K562 (cell line): ENCODE results near the gene IRF2. TPM values are rescaled to one million over a fixed set of nuclear protein-coding genes. Genes with fewer than 3 reads are reported as not detected.
A peak's percentile ranks its signal among the peaks of the same experiment; 100 is the strongest.

Experiments
- ATAC-seq: fragments of 200-7000 bp; cut with Tn5 transposase; 3 replicates; pipeline ENCODE4 v1.9.1; 2020; ENCODE audit warnings: moderate library complexity
- BruUV-seq: library from RNA; stranded (reverse); fragments of 400-500 nt; replicated peaks from 2 replicates; lab custom pipeline; 2021; lab: Mats Ljungman, UMichigan
- CTCF ChIA-PET: fragments of 300-600 bp; formaldehyde crosslinking; extraction: SDS; loops from one replicate; lab custom pipeline; 2021; ENCODE audit warnings: low intra/inter-chr PET ratio; lab: Yijun Ruan, JAX
- POLR2A ChIA-PET: fragments of 300-600, 350-650 bp; sonication (Branson Sonifier 250); formaldehyde crosslinking; extraction: SDS; loops from one replicate; lab custom pipeline; 2021; ENCODE audit warnings: antibody characterized with exemption, inconsistent platforms; lab: Yijun Ruan, JAX
- DNase-seq, 4 experiments: peaks; one replicate each; pipeline versions ENCODE4 v3.0.0 to v3.0.0-alpha.2; 2011 to 2018; ENCODE audit warnings: low spot score in 3 of 4, mixed read lengths in 3 of 4; ENCODE audit errors: extremely low read depth in 1 of 4
- FAIRE-seq: peaks from 2 replicates; lab custom pipeline; 2011; peaks lifted over from hg19 to GRCh38; lab: Jason Lieb, UNC
- H2AFZ ChIP-seq: 2 replicates; pipeline ENCODE4 v1.6.0; 2011; ENCODE audit warnings: low read depth, low read length, control low read depth, inconsistent platforms
- H3K27ac ChIP-seq: fragments of 200-600 bp; 3 replicates; pipeline ENCODE4 v1.8.0; 2011; ENCODE audit warnings: low read depth, mild to moderate bottlenecking, control low read depth, inconsistent platforms, low read length, moderate library complexity, mixed read lengths; ENCODE audit errors: extremely low read depth
- H3K27me3 ChIP-seq, 2 experiments: fragments of 300-600 bp in 1 of 2; 2 replicates in 1 of 2; 3 replicates in 1 of 2; pipeline versions ENCODE4 v1.6.0 to v1.8.0; 2011; ENCODE audit warnings: inconsistent platforms in 2 of 2, low read length in 2 of 2, mild to moderate bottlenecking in 1 of 2, mixed read lengths in 1 of 2, moderate library complexity in 1 of 2; ENCODE audit not compliant: control insufficient read depth in 2 of 2, insufficient read depth in 2 of 2
- H3K36me3 ChIP-seq: fragments of 300-600 bp; 3 replicates; pipeline ENCODE4 v1.8.0; 2011; ENCODE audit warnings: mild to moderate bottlenecking, low read length, inconsistent platforms; ENCODE audit not compliant: control insufficient read depth, insufficient read depth
- H3K4me1 ChIP-seq, 2 experiments: fragments of 200-600 bp in 1 of 2; replicated peaks in 1 of 2; 2 replicates in 1 of 2; 3 replicates in 1 of 2; pipeline versions ENCODE4 v1.5.1 to v1.8.0; 2011; ENCODE audit warnings: inconsistent platforms in 2 of 2, low read length in 2 of 2, mild to moderate bottlenecking in 1 of 2, mixed read lengths in 1 of 2, moderate library complexity in 1 of 2; ENCODE audit not compliant: control insufficient read depth in 2 of 2, insufficient read depth in 2 of 2
- H3K4me2 ChIP-seq: 2 replicates; pipeline ENCODE4 v1.6.1; 2011; ENCODE audit warnings: low read length, control low read depth, inconsistent platforms, mixed read lengths; ENCODE audit not compliant: insufficient read depth
- H3K4me3 ChIP-seq: fragments of 200-600 bp; sonication (generic), shearing (Covaris generic); 2 replicates; pipeline ENCODE4 v1.5.1; 2016; ENCODE audit warnings: control low read depth, inconsistent platforms
- H3K79me2 ChIP-seq: fragments of 200-600 bp; 3 replicates; pipeline ENCODE4 v1.8.0; 2011; ENCODE audit warnings: low read length, inconsistent platforms; ENCODE audit not compliant: control insufficient read depth, insufficient read depth
- H3K9ac ChIP-seq, 2 experiments: 2 replicates each; pipeline versions ENCODE4 v1.6.0 to v1.6.1; 2011; ENCODE audit warnings: low read depth in 2 of 2, low read length in 2 of 2, control low read depth in 1 of 2, inconsistent platforms in 1 of 2, mild to moderate bottlenecking in 1 of 2, mixed read lengths in 1 of 2; ENCODE audit not compliant: insufficient read depth in 1 of 2
- H3K9me1 ChIP-seq: one replicate; pipeline ENCODE4 v1.6.0; 2011; ENCODE audit warnings: inconsistent platforms, mild to moderate bottlenecking, low read length, moderate library complexity; ENCODE audit not compliant: control insufficient read depth, insufficient read depth
- H3K9me3 ChIP-seq: replicated peaks from 2 replicates; pipeline ENCODE4 v1.5.1; 2011; ENCODE audit warnings: low read depth, low read length, inconsistent platforms; ENCODE audit not compliant: control insufficient read depth, insufficient read depth
- H4K20me1 ChIP-seq: replicated peaks from 2 replicates; pipeline ENCODE4 v1.6.1; 2011; ENCODE audit warnings: low read length, inconsistent platforms, mixed read lengths; ENCODE audit not compliant: control insufficient read depth, insufficient read depth
- AFF4 ChIP-seq: sonication (generic); formaldehyde crosslinking; IDR thresholded peaks from 2 replicates; pipeline ENCODE4 v1.8.0; 2023; ENCODE audit warnings: mild to moderate bottlenecking, missing genetic modification reagents
- in situ Hi-C: fragments of 300-500 bp; cut with MboI; formaldehyde crosslinking; loops from 4 replicates; pipeline ENCODE4 v1.15.0; 2018; ENCODE audit warnings: inconsistent platforms, mixed read lengths
- intact Hi-C: fragments of 100-400 bp; cut with micrococcal nuclease; formaldehyde crosslinking; loops from 2 replicates; pipeline ENCODE4 v1.14.2; 2022
- polyA plus RNA-seq, 8 experiments: library from polyadenylated mRNA; depleted of rRNA in 4 of 8; stranded (reverse) in 5 of 8; unstranded in 3 of 8; fragments of >200 nt; fragmentation: Nextera tagmentation in 2 of 8; fragmentation: Illumina TruSeq in 1 of 8; extraction: Ambion mirVana in 2 of 8; extraction: Trizol in 1 of 8; gene quantifications; 2 replicates each; pipeline versions ENCODE4 v1.2.1 to v1.2.3, GENCODE V29; 2011 to 2014; ENCODE audit warnings: inconsistent platforms in 1 of 8, missing spikeins in 1 of 8
- total RNA-seq, 7 experiments: library from RNA; depleted of rRNA in 6 of 7; stranded (reverse); fragments of >200 nt in 6 of 7; fragmentation: Illumina TruSeq in 2 of 7; extraction: Trizol in 2 of 7; gene quantifications; 2 replicates each; pipeline versions ENCODE4 v1.2.1 to v1.2.3, GENCODE V29; 2011 to 2021; ENCODE audit warnings: low replicate concordance in 1 of 7
- TF ChIP-seq, protein P1 (sequence below): IDR thresholded peaks from 2 replicates; pipeline ENCODE4 v1.6.1; 2016; ENCODE audit warnings: missing genetic modification characterization, missing compliant biosample characterization

Gene IRF2
- total and polyA plus RNA-seq, 9 of the 15 experiments (the other 6 are each of a cell fraction or from before 2014, with no cell fraction given) = 7.1 to 17.1 (median 11.3) TPM

DNA sequence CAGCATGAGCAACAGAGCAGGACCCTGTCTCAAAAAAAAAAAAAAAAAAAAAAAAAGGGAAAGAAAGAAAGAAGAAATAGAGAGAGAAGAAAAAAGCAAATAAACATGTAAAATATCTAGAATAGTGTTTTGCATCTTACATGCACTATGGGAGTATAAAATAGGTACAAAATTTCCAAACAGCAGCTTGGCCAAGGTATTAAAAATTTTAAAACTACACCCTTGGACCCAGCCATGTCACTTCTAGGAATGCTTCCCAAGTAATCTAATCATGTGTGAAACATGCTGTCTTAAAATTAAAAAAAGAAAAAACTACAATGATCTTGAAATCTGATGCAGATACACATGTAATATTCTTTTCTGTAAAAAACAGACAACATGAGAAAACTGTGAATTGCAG lies 21.6 kb downstream of the IRF2 start:
- no peaks in the 10 kb centered on the region for H3K9me3 ChIP-seq
- no peak for FAIRE-seq
- H2AFZ ChIP-seq = no peak overlapping the region
- no peak overlapping the region for H3K27ac ChIP-seq
- H4K20me1 ChIP-seq = peaks cover 55% of the 10 kb centered on the region
- H3K4me3 ChIP-seq = no peak overlapping the region
- TF ChIP-seq AFF4 (CRISPR knock-in tag) = no peak
- TF ChIP-seq, protein P1, sequence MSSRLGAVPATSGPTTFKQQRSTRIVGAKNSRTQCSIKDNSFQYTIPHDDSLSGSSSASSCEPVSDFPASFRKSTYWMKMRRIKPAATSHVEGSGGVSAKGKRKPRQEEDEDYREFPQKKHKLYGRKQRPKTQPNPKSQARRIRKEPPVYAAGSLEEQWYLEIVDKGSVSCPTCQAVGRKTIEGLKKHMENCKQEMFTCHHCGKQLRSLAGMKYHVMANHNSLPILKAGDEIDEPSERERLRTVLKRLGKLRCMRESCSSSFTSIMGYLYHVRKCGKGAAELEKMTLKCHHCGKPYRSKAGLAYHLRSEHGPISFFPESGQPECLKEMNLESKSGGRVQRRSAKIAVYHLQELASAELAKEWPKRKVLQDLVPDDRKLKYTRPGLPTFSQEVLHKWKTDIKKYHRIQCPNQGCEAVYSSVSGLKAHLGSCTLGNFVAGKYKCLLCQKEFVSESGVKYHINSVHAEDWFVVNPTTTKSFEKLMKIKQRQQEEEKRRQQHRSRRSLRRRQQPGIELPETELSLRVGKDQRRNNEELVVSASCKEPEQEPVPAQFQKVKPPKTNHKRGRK (tag) = peak; percentile 63
- TF ChIP-seq, all 486 proteins: peak for 1
- ATAC-seq (no peak), DNase-seq (no peak)
- H3K36me3 ChIP-seq = no peaks in the 10 kb centered on the region
- H3K4me1 ChIP-seq = peaks cover 7 to 27% of the 10 kb centered on the region in 2 experiments; a peak in 4 of 5 replicates
- no peak overlapping the region for H3K9ac ChIP-seq
- intact Hi-C loops = no loop called here
- no peaks in the 10 kb centered on the region for H3K27me3 ChIP-seq
- no TSS peak for BruUV-seq
- ChIA-PET CTCF (no interaction called here), POLR2A (no interaction called here)
- H3K9me1 ChIP-seq = no peaks in the 10 kb centered on the region
- H3K4me2 ChIP-seq = no peak overlapping the region
- H3K79me2 ChIP-seq = peaks cover 19% of the 10 kb centered on the region; the same call in 2 of the 3 replicates
- in situ Hi-C loops = no loop called here
